ENCODE results near the gene AKNAD1.

GRCh38 chr1:108877348-108878159 is 20.7 kb upstream of the AKNAD1 start:
- TF ChIP-seq, protein P1, sequence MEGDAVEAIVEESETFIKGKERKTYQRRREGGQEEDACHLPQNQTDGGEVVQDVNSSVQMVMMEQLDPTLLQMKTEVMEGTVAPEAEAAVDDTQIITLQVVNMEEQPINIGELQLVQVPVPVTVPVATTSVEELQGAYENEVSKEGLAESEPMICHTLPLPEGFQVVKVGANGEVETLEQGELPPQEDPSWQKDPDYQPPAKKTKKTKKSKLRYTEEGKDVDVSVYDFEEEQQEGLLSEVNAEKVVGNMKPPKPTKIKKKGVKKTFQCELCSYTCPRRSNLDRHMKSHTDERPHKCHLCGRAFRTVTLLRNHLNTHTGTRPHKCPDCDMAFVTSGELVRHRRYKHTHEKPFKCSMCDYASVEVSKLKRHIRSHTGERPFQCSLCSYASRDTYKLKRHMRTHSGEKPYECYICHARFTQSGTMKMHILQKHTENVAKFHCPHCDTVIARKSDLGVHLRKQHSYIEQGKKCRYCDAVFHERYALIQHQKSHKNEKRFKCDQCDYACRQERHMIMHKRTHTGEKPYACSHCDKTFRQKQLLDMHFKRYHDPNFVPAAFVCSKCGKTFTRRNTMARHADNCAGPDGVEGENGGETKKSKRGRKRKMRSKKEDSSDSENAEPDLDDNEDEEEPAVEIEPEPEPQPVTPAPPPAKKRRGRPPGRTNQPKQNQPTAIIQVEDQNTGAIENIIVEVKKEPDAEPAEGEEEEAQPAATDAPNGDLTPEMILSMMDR (conservative IDR thresholded peaks at IDR 0.05; ENCODE audit: low read depth, low read length): no peak
- no peak for TF ChIP-seq EZH2 (IDR thresholded peaks at IDR 0.05; ENCODE audit: low read length, unreplicated experiment)
- TF ChIP-seq EZH2phosphoT487 (IDR thresholded peaks at IDR 0.05; ENCODE audit: borderline replicate concordance, low read length): no peak

Data from PC-3 (cell line).